AG09319 (cell line): ENCODE data around the gene CBY2.

ENCODE experiments used
- DNase-seq: peaks from one replicate; pipeline ENCODE4 v3.0.0-alpha.2; 2010; ENCODE audit warnings: low read depth; ENCODE audit errors: extremely low read depth
- TF ChIP-seq, protein P1 (sequence below): IDR thresholded peaks from 2 replicates; pipeline ENCODE4 v1.5.1; 2011; ENCODE audit warnings: low read depth, mild to moderate bottlenecking, inconsistent platforms, low read length, moderate library complexity

The CBY2 gene

DNA sequence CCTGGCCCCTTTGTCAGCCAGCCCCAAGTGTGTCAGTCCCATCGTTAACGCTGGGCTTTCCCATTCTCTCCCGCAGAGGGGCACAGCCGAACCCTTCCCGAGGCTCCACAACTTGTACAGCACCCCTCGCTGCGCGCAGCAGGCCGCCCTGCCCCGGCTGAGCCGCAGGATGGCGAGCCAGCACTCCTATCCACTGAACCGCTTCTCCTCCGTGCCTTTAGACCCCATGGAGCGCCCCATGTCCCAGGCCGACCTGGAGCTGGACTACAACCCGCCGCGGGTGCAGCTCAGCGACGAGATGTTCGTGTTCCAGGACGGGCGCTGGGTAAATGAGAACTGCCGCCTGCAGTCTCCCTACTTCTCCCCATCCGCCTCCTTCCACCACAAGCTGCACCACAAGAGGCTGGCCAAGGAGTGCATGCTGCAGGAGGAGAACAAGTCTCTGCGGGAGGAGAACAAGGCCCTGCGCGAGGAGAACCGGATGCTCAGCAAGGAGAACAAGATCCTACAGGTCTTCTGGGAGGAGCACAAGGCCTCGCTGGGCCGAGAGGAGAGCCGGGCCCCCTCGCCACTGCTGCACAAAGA is 11.1 kb downstream of the CBY2 start:
- TF ChIP-seq, protein P1, sequence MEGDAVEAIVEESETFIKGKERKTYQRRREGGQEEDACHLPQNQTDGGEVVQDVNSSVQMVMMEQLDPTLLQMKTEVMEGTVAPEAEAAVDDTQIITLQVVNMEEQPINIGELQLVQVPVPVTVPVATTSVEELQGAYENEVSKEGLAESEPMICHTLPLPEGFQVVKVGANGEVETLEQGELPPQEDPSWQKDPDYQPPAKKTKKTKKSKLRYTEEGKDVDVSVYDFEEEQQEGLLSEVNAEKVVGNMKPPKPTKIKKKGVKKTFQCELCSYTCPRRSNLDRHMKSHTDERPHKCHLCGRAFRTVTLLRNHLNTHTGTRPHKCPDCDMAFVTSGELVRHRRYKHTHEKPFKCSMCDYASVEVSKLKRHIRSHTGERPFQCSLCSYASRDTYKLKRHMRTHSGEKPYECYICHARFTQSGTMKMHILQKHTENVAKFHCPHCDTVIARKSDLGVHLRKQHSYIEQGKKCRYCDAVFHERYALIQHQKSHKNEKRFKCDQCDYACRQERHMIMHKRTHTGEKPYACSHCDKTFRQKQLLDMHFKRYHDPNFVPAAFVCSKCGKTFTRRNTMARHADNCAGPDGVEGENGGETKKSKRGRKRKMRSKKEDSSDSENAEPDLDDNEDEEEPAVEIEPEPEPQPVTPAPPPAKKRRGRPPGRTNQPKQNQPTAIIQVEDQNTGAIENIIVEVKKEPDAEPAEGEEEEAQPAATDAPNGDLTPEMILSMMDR: no peak
- DNase-seq: no peak

GRCh38 chr13:45713721-45714120 is 11.6 kb downstream of the CBY2 start:
- TF ChIP-seq, protein P1: no peak
- DNase-seq: no peak

DNA sequence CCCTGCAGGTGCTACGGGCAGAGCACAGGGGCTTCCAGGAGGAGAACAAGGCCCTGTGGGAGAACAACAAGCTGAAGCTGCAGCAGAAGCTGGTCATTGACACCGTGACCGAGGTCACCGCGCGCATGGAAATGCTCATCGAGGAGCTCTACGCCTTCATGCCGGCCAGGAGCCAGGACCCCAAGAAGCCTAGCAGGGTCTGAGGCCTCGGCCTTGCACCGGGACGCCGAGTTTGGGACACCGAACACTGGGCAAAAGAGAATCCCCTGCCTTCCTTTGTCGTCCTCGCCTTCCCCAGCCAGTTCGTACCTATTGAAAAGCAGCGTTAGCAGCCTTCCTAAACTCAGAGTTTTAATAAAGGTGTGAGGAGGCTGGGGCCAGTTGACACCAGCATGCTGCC is 12.1 kb downstream of the CBY2 start:
- TF ChIP-seq, protein P1: no peak
- DNase-seq: no peak

DNA sequence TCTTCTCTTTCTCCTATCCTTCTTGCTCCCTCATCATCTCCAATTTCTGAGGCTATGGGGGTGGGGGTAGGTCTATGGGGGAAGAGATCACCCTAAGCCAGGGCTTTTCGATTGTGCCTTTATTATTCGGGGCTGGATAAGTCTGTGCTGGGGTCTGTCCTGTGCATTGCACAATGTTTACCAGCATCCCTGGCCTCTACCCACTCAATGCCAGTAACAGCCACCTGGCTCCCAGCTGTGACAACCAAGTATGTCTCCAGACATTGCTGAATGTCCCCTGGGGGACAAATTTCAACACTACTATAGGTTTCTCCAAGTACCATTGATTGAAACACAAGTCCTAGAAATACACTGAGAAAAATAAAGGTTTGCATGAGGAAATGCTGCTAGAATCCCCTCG is 13.2 kb downstream of the CBY2 start:
- TF ChIP-seq, protein P1: no peak
- DNase-seq: no peak

DNA sequence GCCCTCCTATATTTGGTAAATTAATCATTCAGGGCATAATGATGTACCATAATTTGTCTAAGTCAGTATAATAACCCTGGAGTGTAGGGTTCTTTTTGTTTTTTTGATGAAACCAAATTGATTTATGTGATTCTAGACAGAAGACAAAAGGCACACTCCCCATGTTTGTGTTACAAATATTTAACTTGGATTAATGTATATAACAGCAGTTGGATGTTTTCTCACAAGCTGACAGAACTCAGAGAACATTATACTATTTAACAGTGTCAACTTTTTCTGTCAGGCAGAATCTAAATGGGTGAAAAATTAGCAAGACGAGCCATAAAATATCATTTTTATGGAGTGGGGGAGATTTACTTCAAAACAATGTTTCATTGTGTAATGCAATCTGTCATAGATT is 15.2 kb downstream of the CBY2 start:
- TF ChIP-seq, protein P1: no peak
- no peak for DNase-seq

GRCh38 chr13:45718063-45718462 is 15.9 kb downstream of the CBY2 start:
- DNase-seq: no peak
- TF ChIP-seq, protein P1: peak; percentile 59

DNA sequence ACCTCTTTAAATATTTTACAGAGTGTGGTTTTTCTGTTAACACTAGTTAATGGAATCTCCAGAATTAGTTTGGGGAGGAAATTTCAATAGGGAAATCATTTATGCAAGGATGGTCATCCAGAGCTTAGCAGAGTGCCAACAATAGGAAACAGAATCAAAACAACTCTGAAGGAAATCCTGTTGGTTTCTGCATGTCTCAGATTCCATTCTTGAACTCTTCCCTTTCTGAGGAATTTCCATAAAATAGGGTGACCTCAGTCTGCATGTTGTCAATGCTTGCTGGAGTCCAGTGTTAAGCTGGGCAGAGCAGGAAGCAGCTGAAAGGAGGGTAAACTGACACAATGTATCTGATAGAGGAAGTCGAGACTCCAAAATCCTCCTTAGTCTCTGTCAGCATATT is 16.9 kb downstream of the CBY2 start:
- DNase-seq: no peak
- TF ChIP-seq, protein P1: no peak
